Stimulated activated CD4-positive, alpha-beta T cell treated with anti-CD3 and anti-CD28 coated beads, TNF-alpha, amount 100 ng/mL, for 24 hours (primary cell): ENCODE results near the gene ABHD8.

Experiments
- DNase-seq, 3 experiments: peaks; one replicate each; pipeline ENCODE4 v3.0.0-alpha.2; 2020; ENCODE audit warnings: low read depth in 3 of 3

ABHD8 gene, protein sequence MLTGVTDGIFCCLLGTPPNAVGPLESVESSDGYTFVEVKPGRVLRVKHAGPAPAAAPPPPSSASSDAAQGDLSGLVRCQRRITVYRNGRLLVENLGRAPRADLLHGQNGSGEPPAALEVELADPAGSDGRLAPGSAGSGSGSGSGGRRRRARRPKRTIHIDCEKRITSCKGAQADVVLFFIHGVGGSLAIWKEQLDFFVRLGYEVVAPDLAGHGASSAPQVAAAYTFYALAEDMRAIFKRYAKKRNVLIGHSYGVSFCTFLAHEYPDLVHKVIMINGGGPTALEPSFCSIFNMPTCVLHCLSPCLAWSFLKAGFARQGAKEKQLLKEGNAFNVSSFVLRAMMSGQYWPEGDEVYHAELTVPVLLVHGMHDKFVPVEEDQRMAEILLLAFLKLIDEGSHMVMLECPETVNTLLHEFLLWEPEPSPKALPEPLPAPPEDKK

DNA sequence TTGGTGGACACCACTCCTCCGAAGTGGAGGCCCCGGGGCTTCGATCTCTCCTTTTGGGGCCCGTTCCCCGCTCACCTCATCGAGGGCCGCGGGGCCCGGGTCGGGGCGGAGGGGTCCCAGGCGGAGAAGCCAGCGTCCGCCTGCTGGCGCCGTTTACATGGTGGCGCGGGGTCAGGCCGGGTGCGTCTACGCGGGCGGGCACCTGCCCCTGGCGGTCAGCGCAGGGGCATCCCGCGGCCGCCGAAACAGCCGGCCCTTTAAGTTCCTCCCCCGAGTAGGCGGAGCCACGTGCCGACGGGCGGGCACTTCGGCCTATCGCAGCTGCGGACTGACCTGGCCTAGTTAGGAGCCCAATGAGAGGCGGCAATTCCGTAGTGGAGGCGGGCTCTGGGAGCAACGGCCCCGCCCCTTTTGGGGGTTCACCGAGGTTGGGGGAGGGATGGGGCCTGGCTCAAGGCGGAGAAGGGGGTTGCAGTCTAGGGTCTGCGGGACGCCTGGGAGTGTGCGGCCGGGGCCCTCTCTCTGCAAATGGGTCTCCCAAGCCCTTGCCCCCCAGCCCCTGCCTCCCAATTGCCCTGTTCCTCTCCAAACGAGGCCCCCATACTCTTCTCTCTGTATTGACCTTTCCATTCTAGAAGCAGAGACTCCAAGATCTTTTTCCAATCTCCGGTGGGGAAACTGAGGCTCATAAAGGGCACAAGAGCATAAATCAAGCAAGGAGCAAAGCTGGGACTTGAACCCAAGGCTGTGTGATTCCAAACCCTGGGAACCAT lies at the start of gene ABHD8:
TSS of gene ABHD8 (minus strand) at position 259 of the 773 bp plus-strand sequence. CDS start 1,809 bp downstream, outside the sequence.
- peak; percentile 79 to 94 (median 86) for DNase-seq

DNA sequence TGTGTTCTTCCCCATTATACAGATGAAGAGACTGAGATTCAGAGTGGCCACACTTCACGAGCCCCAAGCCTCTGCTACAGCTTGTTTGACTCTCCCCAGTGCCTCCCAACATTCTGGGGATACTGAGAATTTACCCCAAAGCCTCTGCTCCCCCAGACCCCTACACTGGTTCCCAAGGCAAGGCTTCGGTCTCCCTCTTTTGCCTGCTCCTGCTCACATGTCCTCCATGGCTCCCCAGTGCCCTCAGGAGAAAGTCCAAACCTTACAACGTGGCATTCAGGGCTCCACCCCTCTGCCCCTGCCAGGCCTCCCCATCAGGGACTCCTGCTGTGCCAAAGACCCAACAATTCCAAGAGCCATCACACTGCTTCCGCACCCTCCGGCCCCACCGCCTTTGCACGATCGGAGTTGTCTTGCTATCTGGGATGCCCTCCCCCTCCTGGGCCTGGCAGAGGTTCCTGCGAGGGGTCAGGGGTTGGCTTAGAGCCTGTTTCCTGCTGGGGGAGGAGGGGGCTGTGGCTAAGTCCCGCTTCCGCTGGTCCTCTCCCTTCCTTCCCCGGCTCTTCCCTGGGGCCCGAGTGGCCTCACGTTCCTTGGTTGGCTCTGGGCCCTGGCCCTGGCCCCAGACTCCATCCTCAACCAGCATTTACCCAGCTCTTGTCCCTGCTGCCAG lies 49.5 kb upstream of the ABHD8 start:
- DNase-seq = no peak

DNA sequence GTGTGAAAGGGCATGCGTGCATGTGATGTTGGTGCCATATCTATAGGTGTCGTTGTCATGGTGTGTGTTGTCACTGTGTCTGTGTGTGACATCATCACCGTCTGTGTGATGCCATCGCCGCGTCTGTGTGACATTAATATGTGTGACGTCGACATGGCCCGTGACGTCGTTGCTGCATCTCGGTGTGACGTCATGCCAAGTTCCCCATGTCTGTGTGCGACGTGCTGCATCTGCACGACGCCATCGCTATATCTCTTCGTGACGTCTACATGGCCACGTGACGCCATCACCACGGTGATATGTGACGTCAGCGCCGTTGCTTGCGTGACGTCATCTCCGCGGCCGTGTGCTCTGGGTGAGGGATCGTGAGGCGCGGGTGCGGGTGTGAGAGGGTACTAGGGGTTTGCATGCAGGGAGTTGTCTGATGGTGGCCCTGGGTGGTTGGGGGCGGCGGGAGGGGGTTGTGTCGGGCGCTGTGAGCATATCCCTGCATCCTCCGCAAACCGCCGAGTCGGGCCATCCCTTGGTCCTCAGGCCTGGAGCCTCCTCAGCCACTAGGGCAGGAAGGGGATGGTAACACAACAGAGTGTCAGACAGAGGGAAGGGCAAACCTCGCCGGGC lies 48.7 kb upstream of the ABHD8 start:
- no peak for DNase-seq

DNA sequence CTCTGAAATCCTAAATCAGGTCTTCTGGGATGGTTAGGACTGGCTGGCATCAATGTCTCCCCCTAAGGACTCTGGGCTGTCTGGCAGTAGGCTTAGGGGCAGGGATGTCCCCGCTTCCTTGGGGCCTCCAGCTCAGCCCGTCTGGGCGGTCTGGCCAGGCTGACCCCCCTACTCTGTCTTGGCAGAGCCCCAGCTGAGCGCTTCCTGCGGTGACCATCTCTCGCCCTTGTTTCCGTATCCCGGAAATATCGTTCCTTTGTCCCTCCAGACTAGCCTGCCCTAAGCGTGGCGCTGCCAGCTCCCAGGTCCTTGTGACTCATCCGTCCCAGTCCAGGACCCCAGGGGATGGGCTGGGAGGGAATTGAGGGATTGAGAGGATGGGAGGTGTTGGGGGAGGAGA lies 45.5 kb upstream of the ABHD8 start:
- DNase-seq = no peak

DNA sequence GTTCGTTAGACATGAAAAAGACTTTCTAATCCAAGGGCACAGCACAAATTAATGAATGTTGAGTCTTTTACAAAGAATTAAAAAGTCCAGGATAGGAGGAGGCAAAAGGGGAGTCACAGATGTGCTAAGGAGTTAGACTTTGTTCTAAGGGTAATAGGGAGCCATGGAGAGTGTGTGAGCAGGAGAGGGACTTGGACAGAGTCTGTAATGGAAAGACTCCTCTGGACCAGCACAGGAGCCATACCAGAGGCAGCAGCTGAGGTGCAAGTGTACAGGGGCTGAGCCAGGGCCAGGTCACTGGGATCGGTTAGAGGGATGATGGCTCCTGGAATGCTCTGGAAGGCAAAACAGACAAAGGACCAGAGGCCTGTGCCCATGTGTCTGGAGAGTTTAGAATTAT lies 44.7 kb upstream of the ABHD8 start:
- DNase-seq = no peak

DNA sequence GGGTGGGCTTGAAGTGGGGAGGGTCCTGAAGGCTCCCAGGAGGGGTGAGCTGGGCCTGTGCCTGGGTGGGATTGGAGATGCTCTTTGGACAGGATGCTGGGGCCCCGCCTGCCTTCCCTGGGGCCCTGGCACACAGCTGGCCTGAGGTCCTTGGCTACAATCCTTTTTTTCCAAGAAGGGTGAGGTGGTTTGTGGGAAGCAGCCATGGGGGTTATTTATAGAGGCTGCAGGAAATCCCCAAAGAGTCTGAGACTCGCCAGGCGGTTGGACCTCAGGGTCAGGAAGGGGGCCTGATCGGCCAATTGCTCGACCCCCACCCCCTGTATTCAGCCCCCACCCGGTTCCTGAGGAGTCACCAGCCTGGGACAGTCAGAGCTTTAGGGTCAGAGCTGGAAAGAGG lies 44.1 kb upstream of the ABHD8 start:
- DNase-seq = no peak

DNA sequence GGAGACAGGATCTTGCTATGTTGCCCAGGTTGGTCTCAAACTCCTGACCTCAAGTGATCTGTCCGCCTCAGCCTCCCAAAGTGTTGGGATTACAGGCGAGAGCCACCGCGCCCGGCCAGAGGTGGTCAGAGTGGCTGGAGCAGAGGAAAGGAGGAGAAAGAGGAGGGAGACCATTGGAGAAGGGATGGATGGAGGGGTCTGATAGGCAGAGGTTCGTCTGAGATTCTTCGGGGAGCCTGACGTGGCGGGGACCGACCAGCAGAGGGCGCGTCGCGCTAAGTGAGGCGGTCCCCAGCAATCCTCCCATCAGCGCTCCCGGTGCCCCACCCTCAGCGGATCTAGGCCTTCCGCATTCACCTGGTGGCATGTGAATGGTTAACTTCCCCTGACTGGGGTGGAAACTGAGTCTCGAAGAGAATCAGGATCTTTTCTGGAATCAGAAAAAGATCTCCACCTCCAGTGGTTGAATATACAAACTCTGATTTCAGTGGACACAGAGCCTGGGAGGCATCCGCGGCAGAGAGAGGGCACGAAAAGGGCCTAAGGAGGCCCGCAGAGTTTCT lies 43.0 kb upstream of the ABHD8 start:
- DNase-seq = peak; percentile 62 to 78 (median 62)

DNA sequence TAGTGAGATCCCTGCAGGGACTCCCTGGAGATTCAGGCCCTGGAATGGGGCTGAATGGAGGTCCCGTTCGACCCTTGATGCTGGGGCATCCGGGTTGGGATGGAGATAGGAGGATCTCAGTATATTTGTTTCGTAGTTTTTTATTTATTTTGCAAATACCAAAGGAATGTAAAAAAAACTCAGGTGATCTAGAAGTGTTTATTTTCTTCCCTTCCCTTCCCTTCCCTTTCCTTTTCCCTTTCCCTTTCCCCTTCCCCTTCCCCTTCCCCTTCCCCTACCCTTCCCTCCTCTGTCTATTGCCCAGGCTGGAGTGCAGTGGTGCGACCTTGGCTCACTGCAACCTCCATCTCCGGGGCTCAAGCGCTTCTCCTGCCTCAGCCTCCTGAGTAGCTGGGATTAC lies 38.6 kb upstream of the ABHD8 start:
- no peak for DNase-seq

DNA sequence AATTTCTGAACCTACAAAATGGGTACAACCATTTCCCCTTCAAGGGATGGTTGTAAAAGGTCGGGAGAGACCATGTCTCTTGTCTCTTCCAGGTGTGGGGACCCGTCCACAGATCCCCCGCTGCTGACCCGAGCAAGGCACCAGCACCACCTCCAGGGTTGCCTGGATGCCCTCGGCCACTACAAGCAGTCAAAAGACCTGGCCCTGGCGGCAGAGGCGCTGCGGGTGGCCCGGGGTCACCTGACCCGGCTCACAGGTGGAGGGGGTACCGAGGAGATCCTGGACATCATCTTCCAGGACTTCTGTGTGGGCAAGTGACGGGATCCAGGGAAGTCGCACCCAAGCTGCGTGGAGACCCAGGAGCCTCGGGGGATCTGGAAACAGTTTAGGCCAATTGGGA lies 38.2 kb upstream of the ABHD8 start:
- no peak for DNase-seq

DNA sequence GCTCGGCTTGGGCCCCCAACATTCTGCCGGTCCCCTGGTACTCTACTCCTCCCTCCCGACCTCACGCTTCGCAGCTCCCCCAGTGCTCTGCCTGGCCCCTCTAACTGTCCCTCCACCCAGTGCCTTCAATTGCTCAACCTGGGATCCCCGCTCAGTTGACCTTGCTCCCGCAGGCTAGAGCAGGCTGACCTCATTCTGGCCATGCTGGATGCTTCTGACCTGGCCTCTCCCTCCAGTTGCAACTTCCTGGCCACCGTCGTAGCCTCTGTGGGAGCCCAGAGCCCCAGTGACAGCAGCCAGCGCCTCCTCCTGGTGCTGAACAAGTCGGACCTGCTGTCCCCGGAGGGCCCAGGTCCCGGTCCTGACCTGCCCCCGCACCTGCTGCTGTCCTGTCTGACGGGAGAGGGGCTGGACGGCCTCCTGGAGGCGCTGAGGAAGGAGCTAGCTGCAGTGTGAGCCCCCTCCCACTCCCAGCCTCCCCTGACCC lies 37.7 kb upstream of the ABHD8 start:
- no peak for DNase-seq

DNA sequence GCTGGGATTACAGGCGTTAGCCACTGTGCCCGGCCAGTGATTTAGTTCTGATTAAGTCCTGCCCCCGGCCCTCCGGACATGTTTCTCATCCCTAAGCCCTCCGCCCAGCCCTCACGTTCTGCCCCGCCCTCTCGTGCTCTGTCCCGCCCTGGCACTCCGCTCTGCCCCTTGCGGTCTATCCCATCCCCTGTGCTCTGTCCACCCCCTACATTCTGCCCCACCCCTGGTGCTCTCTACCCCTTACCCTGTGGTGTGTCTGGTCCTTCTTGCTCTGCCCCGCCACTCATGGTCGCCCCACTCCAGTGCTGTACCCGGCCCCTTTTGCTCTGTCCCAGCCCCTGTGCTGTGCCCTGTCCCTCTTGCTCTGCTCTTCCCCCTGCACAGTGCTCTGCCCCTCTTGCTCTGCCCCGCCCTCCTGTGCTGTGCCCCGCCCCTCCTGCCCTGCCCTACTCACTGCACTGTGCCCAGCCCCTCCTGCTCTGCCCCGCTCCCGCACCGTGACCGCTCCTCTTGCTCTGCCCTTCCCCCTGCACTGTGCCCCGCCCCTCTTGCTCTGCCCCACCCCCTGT lies 37.2 kb upstream of the ABHD8 start:
- DNase-seq = no peak

DNA sequence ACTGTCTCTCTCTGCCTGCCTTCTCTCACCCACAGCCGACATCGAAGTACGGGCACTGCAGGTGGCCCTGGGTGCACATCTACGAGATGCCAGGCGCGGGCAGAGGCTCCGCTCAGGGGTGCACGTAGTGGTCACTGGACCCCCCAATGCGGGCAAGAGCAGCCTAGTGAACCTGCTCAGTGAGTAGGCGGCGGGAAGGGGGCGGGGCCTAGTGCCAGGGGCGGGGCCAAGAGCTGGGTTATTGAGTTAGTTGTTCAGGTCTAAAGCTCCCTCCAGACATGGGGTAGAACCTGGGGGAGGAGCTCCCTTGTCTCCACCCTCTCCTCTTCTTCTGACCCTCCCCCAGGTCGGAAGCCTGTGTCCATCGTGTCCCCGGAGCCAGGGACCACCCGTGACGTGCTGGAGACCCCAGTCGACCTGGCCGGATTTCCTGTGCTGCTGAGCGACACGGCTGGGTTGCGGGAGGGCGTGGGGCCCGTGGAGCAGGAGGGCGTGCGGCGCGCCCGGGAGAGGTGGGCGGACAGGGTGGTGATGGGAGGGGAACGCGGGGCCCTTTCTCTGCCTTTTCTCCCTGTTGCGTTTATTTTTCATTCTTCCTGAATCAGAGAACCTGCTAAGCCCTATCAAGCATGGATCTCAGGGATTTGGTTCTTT lies 36.0 kb upstream of the ABHD8 start:
- DNase-seq = peak in 1 of 3 experiments; percentile 73

DNA sequence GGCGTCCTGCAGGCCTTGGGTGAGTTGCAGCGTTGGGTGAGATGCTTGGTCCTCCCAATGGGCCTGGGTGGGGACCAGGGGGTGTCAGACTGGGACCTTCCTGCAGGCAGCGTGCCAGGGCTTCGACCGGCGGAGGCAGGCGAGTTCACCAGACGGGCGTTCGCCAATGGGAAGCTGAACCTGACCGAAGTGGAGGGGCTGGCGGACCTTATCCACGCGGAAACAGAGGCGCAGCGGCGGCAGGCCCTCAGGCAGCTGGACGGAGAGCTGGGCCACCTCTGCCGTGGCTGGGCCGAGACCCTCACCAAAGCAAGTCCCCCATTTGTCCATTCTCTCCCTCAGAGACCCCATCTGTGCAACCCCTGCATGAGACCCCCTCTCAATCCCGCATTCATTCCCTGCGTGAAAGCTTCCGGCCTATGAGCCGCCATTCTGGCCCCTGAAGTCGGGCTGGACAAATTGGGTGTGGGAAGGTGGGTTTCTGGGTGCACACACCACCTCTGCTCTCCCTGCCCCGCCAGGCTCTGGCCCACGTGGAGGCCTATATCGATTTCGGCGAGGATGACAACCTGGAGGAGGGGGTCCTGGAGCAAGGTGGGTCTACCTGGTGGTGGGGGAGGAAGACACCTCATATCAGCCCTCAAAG lies 35.3 kb upstream of the ABHD8 start:
- DNase-seq = no peak

DNA sequence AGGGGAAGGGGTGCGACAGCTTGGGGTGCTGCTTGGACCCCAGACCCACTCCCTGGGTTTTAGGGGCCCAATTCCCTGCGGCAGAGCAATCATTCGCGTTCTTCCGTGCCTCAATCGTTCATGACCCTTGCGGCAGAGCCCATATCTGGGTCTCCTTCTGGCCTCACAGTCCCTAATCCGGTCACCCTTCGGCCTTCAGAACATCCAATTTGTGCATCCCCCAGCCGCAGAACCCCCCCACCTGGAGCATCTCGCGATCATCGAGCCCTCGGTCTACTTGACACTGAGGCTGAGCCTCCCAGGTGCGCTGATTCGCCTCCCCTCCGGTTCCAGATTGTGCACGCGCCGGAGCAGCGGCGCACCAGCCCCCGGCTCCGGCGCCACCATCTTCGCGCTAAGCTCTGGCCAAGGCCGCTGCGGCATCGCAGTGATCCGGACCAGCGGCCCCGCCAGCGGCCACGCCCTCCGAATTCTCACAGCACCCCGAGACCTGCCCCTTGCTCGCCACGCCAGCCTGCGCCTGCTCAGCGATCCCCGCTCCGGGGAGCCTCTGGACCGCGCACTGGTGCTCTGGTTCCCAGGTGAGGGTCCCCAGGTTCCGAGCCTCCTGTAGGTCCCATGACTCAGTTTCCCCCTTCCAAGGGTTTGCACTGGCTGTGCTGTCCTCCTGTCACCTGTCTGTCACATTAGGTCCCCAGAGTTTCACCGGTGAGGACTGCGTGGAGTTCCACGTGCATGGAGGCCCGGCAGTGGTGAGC lies 34.6 kb upstream of the ABHD8 start:
- peak in 1 of 3 experiments; percentile 52 for DNase-seq

DNA sequence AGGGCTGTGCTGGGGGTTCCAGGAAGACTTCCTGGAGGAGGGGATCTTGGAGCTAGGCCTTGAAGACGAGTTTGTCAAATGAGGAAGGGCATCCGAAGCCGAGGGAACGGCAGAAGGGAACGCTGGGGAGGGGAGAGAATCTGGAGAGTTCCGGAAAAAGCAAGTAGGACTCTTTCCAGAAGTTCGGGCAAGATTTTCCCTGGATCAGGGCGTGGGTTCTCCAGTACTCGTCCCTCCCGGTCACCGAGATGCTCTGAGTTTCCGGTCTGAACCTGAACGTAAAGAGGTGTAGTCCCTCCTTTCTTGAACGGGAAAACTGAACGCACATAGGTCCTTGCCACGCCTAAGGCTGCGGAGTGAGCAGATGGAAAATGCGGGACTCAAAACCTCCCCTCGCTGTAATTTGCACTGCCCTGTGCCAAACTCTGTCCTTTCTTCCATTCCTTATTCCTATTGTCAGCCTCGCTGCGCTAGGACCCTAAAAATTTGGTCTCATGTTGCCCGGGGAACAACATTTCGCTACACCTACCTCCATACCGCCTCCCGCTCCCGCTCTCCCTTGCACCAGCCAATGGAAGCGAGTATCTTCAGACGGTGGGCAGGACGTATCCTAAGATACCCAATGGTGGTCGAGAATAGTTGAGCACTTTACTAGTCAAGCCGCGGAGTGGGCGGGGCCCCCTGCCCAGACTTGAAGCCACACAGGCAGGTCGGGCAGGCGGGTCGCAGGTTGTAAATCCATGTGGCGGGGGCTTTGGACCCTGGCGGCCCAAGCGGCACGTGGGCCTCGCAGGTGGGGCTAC lies 33.8 kb upstream of the ABHD8 start, which contains the start of gene GTPBP3:
TSS of gene GTPBP3 (plus strand) at position 682 of the 803 bp plus-strand sequence. CDS start at position 741, 59 bp downstream.
- peak; percentile 87 to 98 (median 93) for DNase-seq

DNA sequence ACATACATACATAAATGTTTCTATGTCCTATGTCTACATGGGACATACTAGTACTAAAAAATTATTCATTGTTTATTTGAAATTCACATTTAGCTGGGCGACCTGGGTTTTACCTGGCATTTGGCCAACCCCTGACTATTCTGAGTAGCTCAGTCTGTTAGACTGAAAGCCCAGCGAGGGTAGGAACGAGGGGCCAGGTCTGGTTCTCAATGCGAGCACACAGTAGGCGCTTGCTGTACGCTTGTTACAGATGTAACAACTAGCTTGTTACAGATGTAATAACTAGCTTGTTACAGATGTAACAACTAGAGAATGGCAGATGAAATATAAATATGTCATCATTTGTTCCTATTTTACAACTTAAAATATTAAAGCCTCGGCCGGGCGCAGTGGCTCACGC lies 32.4 kb upstream of the ABHD8 start:
- DNase-seq = no peak

DNA sequence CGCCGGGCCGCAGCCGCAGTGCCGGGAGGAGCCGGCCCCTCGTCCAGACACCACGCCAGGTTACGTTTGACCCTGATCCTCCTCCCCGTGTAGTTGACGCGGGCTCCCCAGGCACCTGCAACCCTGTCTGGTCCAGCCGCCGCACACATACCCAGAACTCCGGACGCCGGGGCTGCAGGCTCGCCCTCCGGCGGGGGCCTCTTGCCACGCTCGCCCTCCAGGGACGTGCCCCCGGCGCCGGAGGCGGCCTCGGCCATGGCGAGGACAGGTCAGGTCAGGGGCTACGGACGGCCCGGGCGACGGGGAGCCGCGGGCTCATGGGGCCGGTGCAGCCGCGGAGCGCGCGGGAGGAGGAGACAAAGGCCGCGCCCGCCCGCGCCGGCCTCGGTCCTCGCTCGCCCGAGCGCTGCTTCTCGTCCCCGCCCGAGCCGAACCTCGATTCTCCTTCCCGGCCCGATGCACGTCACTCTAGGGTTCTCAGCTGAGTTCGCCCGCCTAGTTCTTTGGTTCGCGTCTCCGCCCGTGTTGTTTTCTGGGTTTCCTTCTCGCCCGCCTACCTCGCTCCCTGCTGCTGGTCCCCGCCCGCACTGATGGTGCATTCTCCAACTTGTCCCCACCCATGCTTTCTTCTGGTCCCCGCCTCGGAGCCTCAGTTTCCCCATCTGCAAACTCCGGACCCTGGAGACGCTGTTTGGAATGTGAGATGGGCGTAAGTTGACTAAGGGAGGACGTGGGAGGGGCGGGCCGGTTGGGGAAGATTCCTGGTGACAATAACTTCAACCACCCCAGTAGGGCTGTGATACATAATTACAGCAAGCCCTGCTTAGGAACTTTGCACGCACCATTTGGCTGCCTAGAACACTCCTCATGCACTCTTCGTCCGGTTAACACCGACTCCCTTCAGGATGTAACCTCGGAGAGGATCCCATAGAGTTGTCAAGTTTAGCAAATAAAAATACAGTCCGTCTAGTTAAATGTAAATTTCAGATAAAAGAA lies 31.5 kb upstream of the ABHD8 start, which contains the start of gene ANO8:
TSS of gene ANO8 (minus strand) at position 442 of the 996 bp plus-strand sequence. CDS start at position 257, 185 bp downstream.
- DNase-seq = peak; percentile 87 to 98 (median 93)
